Body of pancreas (tissue), 4 donors: Measurements from ENCODE around the gene NR4A3. TPM values are rescaled to one million over a fixed set of nuclear protein-coding genes. Genes with fewer than 3 reads are reported as not detected.

Experiments used
- ATAC-seq: fragments of 150-250 bp; one replicate; pipeline ENCODE4 v1.9.1; 2016
- DNase-seq, 4 donors: peaks; one replicate each; pipeline ENCODE4 v3.0.0-alpha.2; 2019
- H3K27ac ChIP-seq, 4 donors: fragments of 200-600 bp; sonication (generic); 1 replicate in 3 of 4; 2 replicates in 1 of 4; pipeline versions ENCODE4 v1.5.1 to v1.6.1; 2016 to 2019; ENCODE audit warnings: mild to moderate bottlenecking in 1 of 4, mixed read lengths in 1 of 4, moderate library complexity in 1 of 4
- H3K27me3 ChIP-seq, 2 donors: fragments of 200-600 bp; sonication (generic); one replicate each; pipeline ENCODE4 v1.6.0; 2016; ENCODE audit warnings: mild to moderate bottlenecking in 1 of 2
- H3K36me3 ChIP-seq, 2 donors: fragments of 200-600 bp; sonication (generic); replicated peaks in 1 of 2; 2 replicates each; pipeline ENCODE4 v1.5.1; 2016; ENCODE audit warnings: low read depth in 2 of 2; ENCODE audit not compliant: insufficient read depth in 1 of 2
- H3K4me1 ChIP-seq: fragments of 200-600 bp; sonication (generic); one replicate; pipeline ENCODE4 v1.6.0; 2016
- H3K4me3 ChIP-seq, 2 donors: fragments of 200-600 bp; sonication (generic); 1 replicate in 1 of 2; 2 replicates in 1 of 2; pipeline ENCODE4 v1.5.1; 2016 to 2019
- H3K9me3 ChIP-seq, 3 donors: fragments of 200-600 bp; sonication (generic); 1 replicate in 2 of 3; 2 replicates in 1 of 3; pipeline ENCODE4 v1.5.1; 2016
- POLR2A ChIP-seq, 3 donors: fragments of 450-650 bp; IDR thresholded peaks; one replicate each; pipeline ENCODE4 v1.6.1; 2016; ENCODE audit warnings: antibody characterized with exemption in 3 of 3, mild to moderate bottlenecking in 2 of 3
- WGBS, 2 donors: methylation state at CpG; one replicate each; pipeline ENCODE4 v1.1.5; 2017; 5-methylcytosine and 5-hydroxymethylcytosine counted together
- intact Hi-C: fragments of 100-400 bp; cut with DNase I; formaldehyde crosslinking; loops from one replicate; pipeline ENCODE4 v1.15.1; 2023
- total RNA-seq, 2 donors: library from RNA; depleted of rRNA; stranded (reverse); fragments of >200 nt; gene quantifications; one replicate each; pipeline ENCODE4 v1.1.0, GENCODE V29; 2016
- TF ChIP-seq, protein P1 (sequence below), 7 experiments: fragments of 450-650 bp in 4 of 7; fragments of 200-600 bp in 3 of 7; sonication (generic) in 3 of 7; IDR thresholded peaks; one replicate each; pipeline ENCODE4 v1.5.1; 2016 to 2019; ENCODE audit warnings: antibody characterized with exemption in 7 of 7

Gene NR4A3
- 1 to 10 TPM; 1.0 to 8.9 TPM for total RNA-seq

DNA sequence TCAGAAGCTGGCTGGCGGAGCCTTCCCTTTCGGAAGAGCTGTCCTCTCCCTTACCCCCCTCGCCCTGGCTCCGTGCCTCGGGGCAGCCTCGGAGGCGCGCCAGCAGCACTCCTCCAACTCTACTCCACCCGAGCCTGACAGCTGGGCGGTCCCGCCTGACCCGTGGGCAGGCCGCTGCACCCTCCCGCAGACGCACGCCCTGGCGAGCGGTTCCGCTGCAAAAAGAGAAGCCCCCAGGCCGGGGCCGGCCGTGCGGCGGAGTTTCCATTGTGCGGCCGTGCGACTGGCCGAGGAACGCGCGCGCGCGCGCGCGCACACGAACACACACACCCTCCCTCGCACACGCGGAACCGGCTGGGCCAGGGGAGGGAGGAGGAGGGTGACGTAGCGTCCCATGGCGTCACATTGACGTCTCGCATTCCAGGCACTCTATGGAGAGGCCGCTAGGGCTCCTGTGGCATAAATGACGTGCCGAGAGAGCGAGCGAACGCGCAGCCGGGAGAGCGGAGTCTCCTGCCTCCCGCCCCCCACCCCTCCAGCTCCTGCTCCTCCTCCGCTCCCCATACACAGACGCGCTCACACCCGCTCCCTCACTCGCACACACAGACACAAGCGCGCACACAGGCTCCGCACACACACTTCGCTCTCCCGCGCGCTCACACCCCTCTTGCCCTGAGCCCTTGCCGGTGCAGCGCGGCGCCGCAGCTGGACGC lies at the start of gene NR4A3:
NR4A3 (plus strand) TSS at position 490 of the 713 bp plus-strand sequence. CDS start 6,158 bp downstream, outside the sequence.
- intact Hi-C loops = loop anchor here (10.0 kb wide), 2 partner anchors 83 to 597 kb away; partner anchors contain the start of genes ALG2, SEC61B and STX17
- Histone ChIP-seq H3K27ac (peak within 1 kb of the TSS; percentile 95 to 99 (median 98)), H3K36me3 (no peaks in the 10 kb centered on the region), H3K27me3 (peaks cover 0 to 15% of the 10 kb centered on the region in 2 donors), H3K4me1 (peaks cover 40% of the 10 kb centered on the region), H3K9me3 (no peaks in the 10 kb centered on the region), H3K4me3 (peak within 1 kb of the TSS; percentile 85)
- ATAC-seq = peak; percentile 78
- TF ChIP-seq POLR2A (IDR thresholded peaks at IDR 0.05) = peak; percentile 90 to 97 (median 96)
- TF ChIP-seq, protein P1, sequence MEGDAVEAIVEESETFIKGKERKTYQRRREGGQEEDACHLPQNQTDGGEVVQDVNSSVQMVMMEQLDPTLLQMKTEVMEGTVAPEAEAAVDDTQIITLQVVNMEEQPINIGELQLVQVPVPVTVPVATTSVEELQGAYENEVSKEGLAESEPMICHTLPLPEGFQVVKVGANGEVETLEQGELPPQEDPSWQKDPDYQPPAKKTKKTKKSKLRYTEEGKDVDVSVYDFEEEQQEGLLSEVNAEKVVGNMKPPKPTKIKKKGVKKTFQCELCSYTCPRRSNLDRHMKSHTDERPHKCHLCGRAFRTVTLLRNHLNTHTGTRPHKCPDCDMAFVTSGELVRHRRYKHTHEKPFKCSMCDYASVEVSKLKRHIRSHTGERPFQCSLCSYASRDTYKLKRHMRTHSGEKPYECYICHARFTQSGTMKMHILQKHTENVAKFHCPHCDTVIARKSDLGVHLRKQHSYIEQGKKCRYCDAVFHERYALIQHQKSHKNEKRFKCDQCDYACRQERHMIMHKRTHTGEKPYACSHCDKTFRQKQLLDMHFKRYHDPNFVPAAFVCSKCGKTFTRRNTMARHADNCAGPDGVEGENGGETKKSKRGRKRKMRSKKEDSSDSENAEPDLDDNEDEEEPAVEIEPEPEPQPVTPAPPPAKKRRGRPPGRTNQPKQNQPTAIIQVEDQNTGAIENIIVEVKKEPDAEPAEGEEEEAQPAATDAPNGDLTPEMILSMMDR (IDR thresholded peaks at IDR 0.05) = peak; percentile 12 to 81 (median 63)
- peak; percentile 92 to 96 (median 94) for DNase-seq
- 0% methylated on average over 7 to 74 of the region's 75 CpGs for WGBS, 2 donors

DNA sequence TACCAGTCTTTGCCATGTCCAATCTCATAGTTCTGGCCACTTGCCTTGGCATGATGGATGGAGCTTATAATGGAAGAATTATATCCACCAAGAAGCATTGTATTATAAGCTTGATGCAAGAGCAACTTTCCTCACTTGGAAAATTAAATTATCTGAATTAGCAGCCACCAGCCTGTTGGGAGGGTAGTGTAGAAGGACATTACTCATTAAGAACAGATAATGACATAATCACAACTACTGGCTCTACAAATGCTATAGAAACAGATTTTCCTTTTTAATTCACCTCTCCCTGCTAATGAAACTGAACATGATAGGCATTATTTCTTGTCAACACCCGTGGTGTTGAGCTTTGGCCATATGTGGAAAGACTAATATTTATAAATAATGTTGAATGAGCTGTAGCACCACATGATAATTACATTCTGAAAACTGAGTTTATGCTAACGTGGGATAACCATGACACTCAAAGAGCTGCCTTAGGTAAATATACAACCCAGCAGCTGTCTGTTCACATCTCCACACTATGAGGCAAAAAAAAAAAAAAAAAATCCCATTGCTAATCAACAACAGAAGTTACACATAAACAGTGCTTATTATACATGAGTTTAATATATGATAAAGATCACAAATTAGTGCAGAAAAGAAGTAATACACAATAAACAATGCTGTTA lies 48.1 kb upstream of the NR4A3 start:
- 30% methylated on average over 2 of the region's 2 CpGs for WGBS, 2 donors
- no peaks in the 10 kb centered on the region for H3K27me3 ChIP-seq
- H3K4me1 ChIP-seq = no peaks in the 10 kb centered on the region
- H3K9me3 ChIP-seq = no peaks in the 10 kb centered on the region
- TF ChIP-seq POLR2A (IDR thresholded peaks at IDR 0.05) = no peak
- TF ChIP-seq, protein P1 (IDR thresholded peaks at IDR 0.05) = no peak
- no peaks in the 10 kb centered on the region for H3K36me3 ChIP-seq
- no peak overlapping the region for H3K27ac ChIP-seq
- no peak overlapping the region for H3K4me3 ChIP-seq
- DNase-seq = no peak
- intact Hi-C loops = no loop called here
- no peak for ATAC-seq

DNA sequence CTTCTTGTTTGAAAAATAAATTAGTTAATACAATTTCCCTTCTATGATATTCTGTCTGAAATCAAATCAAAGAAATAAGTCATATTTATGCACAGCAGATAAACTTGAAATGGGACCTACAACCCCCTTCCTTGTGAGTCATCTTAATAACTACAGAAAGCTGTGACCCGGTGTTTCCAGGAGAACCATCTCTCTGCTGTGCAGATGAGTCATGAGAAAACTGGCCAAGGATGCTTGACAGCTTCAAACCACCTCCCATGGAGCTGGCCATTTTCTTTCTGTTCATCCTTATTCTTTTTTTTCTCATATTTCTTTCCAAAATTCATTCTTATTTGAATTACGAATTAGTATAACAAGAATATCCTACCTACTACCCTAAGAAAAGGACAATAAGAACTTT lies 43.4 kb upstream of the NR4A3 start:
- DNase-seq (no peak), ATAC-seq (no peak)
- TF ChIP-seq, protein P1 (IDR thresholded peaks at IDR 0.05) = no peak
- no peak for TF ChIP-seq POLR2A (IDR thresholded peaks at IDR 0.05)
- H3K36me3 ChIP-seq = no peaks in the 10 kb centered on the region
- H3K9me3 ChIP-seq = no peaks in the 10 kb centered on the region
- H3K27me3 ChIP-seq = no peaks in the 10 kb centered on the region
- H3K27ac ChIP-seq = no peak overlapping the region
- H3K4me3 ChIP-seq = no peak overlapping the region
- H3K4me1 ChIP-seq = no peaks in the 10 kb centered on the region
- intact Hi-C loops = no loop called here
- whole genome bisulfite sequencing, 2 donors = 75 to 78% methylated on average over 2 of the region's 2 CpGs

DNA sequence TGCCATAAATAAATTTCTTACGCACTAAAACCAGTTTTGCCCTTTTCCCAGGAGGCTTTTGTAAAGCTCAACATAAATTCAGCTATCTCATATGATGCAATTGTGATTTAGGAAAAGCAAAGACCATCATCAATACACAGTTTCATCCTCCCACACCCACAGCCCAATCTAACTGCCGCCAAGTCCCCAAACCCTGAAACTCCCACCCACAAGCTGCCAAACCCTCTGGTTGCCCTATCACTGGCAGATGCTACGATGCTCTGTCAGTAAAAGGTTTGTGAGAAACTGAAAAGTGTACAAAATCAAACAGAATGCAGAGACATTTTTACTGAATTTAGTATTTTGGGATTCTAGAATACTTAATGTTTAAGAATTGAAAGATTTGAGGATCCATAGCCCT lies 42.8 kb upstream of the NR4A3 start:
- 89 to 91% methylated on average over 3 of the region's 3 CpGs for WGBS, 2 donors
- Histone ChIP-seq H3K9me3 (no peaks in the 10 kb centered on the region), H3K27ac (no peak overlapping the region), H3K27me3 (no peaks in the 10 kb centered on the region), H3K4me1 (no peaks in the 10 kb centered on the region), H3K36me3 (no peaks in the 10 kb centered on the region), H3K4me3 (no peak overlapping the region)
- TF ChIP-seq POLR2A (IDR thresholded peaks at IDR 0.05) = no peak
- TF ChIP-seq, protein P1 (IDR thresholded peaks at IDR 0.05) = no peak
- no peak for DNase-seq
- intact Hi-C loops = no loop called here
- no peak for ATAC-seq
